Cerebellar nuclear complex (tissue), 1 donor: ENCODE results near the gene SCN3B.

Experiments used
- DNase-seq, 2 experiments: peaks; one replicate each; lab custom pipeline; 2025; lab: John Stamatoyannopoulos, UW

Gene SCN3B

DNA sequence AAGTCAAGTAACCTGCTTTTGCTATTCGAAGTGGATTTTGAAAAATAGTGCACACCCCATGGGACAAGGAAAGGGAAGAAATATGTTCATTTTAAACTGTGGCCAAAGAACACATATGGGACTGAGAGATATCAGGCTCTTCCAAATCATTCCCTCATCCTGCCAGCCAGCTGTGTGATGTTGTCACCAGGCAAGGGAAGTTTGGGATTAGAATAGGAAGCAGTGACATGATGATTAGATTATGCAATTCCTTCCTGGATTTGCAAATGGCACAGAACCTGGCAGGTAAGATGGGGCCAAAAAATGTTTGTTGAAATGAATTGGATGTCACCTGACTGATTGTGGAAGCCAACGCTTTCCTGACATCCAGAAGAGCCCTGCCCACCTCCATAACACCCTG, 4.9 kb upstream of the SCN3B start:
- no peak for DNase-seq

DNA sequence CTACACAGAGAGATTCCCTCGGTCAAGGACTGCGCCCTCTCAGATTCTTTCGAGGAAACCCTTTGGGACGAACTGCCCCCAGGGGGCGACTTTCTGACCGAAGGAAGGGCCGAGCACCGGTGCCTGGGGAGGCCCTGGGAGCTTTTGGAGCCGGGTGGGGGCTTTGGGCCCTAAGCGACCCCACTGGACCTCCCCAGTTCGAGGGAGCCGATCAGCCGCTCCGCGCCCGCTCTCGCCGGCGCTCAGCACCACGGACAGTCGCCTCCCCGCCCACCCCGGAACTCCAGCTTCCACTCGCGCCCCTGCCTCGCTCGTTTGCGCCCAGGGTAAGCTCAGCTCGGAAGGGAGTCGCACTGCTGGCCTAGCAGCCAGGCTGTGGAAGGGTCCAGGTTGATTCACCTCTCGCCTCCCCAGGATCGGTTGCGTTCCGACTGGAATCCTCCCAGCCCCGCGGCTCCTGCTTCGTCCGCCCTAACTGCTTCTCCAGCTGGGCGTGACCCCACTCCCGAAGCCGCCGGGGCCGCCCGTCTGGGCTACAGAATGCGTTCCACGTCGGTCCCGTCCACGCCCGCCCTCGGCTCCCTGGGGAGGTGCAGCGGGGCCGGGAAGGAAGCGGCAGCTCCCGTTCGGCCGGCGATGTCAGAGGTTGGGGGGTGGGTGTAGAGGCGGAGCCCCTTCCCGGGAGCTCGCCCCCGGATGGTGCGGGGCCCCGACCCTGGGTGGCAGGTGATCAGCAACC, 428 bp downstream of the SCN3B start:
- no peak for DNase-seq

DNA sequence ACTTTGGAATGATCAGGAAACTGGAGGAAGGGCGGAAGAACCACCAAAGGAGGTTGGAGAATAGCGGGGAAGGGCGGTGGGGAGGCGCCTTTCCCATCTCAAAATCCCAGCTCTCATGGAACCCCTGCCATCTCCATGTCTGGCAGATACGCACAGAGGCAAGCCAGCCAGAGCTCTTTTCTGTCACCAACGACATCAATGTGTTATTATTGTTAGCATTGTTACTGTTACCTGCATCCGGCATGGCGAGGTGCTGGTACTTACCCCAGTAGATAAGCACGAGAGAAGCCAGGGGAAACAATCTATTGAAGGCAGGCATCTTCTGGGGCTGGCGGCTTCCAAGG, 969 bp downstream of the SCN3B start:
- DNase-seq = no peak

DNA sequence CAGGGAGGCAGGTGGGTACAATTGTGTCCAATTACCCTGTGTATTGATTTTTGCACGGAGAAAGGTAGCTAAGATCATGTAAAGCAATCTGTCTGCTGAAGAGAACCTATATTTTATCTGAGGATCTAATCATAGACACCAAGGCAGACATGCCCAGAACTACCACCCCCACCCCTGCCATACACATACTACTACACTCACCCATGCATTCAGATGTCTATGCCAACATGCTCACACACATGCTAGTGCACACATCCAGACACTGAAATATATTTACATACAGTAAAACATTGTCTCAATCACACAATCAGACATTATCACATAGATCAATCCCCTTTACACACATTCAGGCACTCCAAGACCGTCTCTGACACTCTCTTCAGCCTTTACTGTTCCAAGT, 1.8 kb downstream of the SCN3B start:
- DNase-seq = no peak

DNA sequence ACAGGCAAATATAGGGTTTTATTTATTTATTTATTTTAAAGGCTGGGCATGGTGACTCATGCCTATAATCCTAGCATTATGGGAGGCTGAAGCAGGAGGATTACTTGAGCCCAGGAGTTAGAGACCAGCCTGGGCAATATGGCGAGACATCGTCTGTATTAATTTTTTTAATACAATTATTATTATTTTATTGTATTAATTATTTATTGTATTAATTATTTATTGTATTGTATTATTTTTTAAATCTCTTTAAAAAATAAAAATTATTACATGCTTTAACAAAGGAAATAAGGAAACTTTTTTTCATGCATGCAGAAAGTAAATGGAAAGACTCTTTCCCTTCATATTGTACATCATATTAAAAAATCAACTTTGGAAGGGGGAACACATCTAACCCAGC, 3.5 kb downstream of the SCN3B start:
- no peak for DNase-seq

DNA sequence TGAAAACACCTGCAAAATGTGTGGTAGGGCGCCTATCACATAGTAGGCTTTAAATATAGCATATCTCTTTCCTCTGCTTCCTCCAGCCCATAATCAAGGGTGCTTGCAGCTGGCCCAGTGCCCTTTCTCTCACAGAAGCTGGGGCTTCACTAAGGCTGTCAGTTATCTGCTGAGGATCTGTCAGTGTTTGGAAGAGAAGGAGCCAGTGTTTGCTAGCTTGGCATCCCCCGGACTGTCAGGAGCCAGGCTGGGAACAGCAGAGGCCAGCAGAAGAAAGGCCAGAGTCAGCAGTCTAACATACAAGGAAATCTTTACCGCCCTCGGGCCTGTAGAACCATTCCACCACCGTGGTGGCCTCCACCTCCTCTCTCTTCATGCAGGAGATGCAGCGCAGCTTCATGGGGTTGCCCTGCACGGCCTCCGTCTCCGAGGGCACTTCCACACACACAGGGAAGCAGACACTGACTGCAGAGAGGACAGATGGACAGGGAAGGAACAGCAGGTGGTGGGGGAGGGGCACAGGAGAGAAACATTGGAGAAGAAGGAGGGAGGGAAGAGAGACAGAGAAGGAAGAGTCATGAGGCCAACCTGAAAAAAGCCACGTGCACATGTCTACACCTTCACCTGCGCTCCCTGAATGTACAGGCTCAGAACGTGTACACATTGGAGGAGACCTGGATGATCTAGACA, 9.0 kb downstream of the SCN3B start:
- DNase-seq = no peak

DNA sequence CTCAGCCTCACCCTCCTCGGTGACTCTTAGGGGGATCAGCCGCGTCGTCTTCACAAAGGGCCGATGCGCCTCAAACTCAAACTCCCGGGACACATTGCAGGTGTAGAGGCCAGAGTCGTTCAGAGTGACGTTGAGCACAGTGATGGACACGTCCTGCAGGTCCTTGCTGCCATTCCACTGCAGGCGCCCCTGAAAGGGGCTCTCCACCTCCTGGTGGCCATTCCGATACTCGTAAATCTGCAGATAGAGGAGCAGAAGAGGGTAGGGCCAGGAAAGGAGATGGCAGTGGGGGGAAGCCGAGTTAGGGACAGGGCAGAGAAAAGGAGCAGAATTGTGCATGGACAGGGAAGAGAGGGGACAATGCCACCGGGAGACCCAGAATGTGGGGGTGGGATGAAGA, 12.0 kb downstream of the SCN3B start:
- DNase-seq = no peak

DNA sequence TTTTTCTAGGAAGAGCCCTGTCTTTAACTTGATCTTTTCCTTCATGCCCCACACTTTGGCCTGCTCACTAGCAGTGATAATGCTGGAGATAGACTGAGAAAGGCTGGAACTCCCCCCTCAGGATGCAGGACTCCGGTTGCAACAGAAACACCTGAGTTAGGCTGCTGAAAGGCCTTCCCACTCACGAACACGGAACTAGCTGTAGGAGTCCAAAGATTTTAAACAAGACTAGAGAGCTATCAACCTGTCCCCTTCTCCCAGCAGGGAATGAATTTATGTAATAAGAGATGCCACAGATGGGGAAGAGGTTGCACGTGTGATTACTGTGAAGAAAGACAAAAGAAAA, 13.0 kb downstream of the SCN3B start:
- DNase-seq = no peak

DNA sequence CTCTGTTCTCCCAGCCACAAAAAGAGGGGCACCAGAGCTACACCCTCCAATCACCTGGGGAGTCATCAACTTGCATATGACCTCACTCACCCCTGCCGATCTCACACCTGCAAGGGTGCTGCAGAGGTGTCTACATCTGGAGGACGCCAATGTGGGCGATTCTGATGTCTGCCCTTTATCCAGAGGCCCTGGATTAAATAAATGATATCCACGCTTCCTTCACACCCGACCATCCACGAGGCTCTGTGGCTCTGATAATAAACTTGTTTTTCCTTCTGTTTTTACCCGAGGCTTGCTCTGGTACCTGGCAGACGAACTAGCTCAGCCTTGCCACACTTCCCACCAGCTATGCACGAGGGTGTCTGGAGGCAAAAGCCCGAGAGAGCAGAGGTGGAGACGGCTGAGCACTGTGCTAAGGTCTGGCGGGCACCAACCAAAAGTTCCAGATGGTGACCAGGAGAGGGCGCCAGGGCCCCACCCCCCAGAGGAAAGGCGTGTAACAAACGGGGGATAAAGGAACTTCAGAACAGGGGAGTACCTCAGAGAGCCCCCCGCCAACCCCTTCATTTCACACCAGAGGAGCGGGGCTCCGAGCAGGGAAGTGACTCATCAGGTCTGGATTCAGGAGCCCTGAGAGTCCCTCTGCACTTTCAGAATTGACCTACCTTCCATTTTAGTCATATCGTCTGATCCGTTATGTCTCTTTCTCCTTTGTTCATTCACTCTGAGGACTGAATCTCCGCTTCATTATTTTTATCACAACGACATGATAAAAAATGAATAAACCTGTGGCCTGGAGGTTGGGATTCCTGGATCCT, 13.5 kb downstream of the SCN3B start:
- DNase-seq = no peak

DNA sequence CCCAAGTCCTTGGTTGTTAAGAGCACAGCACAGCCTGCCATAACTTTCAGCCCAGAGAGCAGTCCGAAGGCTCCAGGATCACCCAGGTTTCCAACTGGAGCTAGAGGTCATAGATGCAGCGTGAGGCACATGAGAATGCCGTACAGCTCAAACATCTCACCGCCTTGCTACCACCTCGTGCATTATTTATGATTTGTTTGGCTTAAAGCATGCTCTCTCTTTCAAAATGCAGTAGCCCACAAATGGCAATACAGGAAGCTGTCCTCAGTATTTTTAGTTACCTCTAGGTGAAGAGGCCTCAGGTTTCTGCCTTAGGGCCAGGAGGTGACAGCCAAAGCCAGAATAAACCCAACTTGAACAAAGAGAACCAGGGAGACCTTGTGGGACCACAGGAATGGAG, 14.4 kb downstream of the SCN3B start:
- DNase-seq = no peak

DNA sequence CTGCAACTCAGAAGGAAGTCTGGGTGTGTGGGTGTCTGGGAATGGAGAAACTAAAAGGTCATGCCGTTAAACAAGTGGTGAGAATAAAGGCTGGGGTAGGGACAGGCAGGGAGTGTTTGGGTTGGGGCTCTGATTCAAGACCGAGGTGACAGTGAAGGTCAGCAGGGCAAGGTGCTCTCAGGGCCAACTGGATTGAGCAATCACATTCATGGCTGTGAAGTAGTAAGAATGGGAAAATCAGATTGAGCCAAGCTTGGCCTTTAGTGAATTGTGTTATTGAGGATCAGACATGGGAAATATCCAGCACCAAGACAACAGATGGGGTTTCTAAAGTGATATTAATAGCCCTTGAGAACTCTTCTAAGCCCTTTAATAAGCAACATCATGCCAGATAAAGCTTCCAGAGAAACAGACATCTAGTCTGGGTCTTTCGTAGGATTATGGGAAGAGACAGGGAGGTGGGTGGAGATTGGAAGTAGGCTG, 24.3 kb downstream of the SCN3B start:
- DNase-seq = no peak

DNA sequence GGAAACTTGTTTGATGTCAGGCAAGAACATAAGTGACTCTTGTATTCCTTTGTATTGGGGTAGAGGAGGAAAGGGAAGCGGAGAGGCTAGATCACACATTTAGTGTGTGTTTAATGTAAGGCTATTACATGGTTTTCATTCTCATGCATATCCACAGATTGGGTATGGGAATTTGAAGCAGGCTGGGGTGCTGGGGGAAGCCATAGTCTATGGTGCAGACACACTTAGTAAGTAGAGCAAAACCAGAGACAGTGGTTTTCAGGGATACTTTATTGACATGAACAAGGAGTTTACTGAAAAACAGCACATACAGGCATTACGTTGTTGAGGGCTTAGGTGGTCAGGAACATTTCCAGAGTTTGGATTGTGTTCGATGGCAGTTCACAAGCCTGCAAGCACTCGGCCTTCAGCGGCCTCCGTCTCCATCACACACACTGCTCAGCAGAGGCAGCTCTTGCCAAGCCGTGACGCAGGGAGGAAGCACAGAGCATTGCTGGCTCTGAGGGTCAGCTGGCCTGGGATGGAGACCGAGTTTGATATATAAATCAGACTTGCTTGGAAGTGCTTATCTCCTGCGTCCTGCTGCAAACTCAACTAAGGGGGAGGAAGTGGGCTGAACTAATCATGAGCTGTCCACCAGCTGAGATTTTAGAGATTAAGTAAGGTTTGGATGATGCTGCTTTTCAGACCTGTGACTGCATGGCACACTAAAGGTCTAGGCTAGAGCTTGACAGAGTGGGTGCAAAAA, 25.3 kb downstream of the SCN3B start:
- DNase-seq = peak in 1 of 2 experiments; percentile 33

DNA sequence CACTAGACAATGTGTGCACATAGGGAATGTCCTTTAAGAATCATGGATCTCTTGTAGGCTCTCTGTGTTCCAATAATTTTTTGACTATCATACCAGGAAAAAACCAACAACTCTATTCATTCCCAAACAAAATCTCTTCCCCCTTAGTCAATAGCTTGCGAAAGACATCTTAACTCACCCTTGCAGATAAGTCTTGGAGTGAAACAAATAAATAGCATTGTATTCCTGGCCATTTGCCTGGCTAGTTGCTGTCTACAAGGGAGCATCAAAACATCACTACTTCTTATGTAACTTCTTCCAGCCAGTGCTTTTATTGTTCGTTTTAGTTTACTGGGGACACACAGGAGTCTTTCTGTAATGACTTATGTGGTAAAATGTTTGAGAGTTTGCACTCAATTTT, 29.4 kb downstream of the SCN3B start:
- DNase-seq = no peak

DNA sequence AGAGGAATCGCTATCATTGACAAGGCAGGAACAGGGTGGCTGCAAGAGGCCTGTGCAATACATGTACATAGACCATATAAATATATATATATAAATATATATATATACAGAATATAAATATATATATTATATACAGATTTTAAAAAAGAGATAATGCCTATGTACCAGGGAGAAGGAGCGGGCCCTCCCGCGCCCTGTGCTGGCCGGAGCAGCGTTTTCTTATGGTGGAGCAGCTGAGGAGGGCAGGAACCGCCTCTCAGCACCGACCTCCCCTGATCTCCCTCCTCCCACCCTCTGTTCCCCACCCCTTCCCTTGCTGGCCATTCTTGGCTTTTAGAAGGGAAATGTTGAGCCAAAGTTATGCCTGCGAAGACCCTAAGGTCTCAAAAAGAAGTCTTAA, 31.8 kb downstream of the SCN3B start:
- DNase-seq = no peak

DNA sequence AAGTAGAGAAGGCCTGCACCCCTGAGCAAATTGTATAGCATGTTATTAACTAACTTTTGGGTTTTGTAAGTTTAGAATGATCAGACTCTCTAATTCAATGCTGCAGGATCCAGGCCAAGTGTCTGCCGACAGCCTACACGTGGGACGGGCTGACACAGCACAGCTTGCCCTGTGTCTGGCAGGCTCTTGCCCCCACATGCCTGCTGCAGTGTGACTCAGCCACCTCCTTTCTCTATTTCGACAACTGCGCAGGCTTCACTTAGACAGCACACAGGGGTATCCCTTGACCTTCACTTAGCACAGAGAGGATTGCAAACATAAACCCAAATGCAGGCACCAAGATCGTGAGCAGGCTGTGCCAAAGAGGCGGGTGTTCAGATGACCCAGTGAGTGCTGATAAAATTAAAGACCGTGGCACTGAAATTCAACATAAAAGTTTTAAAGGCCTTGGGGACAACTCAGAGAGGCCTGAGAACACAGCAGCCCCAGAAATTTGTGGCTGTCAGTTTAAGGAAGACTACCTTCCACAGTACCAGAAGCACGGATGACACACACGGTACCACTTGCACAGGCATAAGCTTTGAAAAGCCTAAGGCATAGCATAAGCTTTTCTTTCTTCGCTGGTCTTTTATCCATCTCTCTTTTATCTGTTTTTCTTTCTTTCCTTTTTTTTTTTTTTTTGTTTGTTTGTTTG, 37.8 kb downstream of the SCN3B start:
- no peak for DNase-seq

DNA sequence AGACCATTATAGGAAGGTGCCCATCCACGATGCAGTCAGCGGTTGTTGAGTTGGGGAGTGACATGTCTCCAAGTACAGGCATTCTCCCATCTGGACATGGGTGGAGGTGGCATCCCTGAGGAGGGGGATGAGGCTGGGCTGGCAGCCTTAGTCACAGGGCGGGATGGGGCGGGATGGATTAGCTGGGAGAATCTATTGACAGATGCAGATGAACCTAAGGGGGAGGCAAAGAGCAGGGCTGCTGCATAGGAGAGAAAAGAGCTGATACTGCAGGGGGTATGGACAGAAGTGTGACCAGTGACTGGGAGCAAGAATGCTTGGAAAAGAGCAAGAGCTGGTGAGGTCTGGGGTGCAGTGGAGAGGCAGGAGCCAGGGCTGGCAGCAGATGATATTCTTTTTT, 42.7 kb downstream of the SCN3B start:
- no peak for DNase-seq

DNA sequence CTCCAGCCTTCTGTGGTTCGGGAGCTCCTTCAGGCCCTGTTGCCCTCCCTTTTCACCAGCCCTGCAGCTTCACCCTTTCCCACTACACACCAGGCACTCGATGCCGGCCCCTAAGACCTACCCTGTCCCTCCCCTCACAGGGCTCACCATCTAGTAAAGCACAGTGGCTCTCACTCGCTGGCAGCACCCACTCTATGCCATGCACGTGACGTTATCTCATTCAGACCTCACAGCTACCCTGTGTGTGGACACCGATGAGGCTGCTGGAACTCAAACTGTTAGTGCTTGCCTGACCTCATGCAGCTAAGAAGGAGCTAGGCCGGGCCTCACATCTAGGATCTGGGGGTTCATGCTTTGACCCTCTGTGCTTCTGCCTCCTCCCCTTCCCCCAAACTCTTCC, 45.5 kb downstream of the SCN3B start:
- no peak for DNase-seq

DNA sequence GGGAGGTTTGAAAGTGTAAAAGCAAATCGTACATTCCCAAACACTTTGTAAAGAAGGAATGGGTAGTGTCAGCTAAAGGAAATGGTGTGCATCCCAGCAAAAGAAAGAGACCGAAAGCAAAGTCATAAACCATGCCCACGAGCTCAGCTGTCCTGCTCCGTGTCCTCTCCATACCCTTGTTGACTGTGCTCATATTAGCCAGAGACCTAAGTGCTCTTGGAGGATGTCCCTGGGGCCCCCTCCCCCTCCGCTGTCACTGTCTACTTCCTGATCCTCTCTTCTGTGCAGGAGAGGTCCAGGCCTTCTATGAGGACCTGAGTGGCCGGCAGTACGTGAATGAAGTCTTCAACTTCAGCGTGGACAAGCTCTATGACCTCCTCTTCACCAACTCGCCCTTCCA, 46.1 kb downstream of the SCN3B start:
- no peak for DNase-seq

DNA sequence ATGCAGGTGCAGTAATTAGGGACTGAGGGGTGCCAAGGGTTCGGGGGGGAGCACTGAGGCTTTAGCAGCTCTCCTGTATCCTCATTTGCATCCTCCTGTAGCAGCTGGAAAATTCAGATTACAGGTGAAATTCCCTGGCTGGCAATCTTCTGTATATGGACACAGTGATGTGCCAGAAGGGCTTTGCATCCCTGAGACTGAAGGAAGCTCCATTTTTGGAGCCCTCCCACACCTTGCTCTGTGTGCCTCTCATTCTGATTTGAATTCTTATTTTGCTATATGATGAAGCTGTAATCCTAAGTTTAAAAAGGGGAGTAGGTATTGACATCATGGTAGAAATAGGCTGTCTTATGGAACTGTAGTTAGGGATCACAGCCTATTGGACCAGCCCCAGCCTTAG, 46.6 kb downstream of the SCN3B start:
- DNase-seq = no peak

DNA sequence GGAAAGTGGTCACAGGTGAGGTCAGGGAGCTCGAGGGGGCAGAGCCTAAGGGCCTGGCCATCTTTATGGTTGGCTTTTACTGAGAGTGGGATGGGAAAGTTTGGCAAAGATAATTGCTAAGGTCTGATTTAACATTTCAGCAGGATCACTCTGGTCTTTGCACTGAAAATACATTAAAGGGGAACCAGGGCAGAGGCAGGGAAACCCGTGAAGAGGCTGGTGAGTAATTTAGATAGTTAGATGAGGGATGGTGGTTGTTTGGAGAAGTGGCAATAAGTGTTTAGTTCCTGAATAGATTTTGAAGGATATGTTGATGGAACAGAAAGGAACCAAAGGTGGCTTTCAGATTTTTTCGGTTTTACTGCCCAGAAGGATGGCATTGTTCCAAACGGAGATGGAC, 50.8 kb downstream of the SCN3B start:
- no peak for DNase-seq

DNA sequence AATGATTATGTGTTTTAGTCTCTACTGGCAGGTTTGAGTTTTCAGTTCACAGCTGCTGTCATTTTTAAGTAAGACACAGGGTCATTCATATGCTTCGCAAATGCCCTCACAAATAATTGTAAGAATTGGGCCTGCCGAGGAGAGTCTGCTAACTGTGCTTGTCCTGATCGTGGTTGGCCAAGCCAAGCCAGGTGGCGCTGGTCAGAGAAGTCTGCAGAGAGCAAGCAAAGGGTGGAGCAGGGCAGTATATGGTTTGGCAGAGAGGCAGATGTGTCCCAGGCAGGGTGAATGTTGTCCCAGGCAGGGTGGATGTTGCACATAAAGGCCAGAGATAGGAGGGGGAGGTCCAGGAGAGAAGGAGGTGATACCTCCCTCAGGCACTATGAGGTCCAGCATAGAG, 52.7 kb downstream of the SCN3B start:
- DNase-seq = no peak

DNA sequence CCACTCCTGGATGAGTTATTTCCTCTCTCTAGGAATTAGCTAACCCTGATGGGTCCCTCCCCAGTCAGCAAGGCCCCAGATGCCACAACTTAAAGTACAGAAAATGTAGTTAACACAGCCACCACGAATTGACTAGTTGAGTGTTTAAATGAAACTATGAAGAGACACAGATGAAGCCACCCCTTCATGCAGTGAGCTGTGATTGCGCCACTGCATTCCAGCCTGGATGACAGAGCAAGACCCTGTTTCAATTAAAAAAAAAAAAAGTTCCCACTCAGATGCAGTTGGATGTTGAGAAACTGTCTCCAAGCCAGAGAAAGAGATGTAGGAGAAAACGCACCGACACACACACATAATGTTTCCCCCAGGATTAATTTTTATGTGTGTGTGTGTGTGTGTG, 53.3 kb downstream of the SCN3B start:
- no peak for DNase-seq
